ENCODE data around the gene MMP24.

The MMP24 gene

GRCh38 chr20:35226884-35227681 lies 593 bp downstream of the MMP24 start:
- Histone ChIP-seq H3K27ac (peak overlapping the region; percentile 60), H3K36me3 (no peaks in the 10 kb centered on the region), H3K4me3 (ENCODE audit: low read depth, low read length) (peak overlapping the region; percentile 56), H3K27me3 (ENCODE audit: insufficient read depth, low read depth, severe bottlenecking) (no peaks in the 10 kb centered on the region), H3K9me3 (ENCODE audit: severe bottlenecking) (no peaks in the 10 kb centered on the region)
- TF ChIP-seq CTCF (IDR thresholded peaks at IDR 0.05; ENCODE audit: low read depth, low read length), result no peak
- DNase-seq, result peak; percentile 62

- no peak for DNase-seq
- no peak overlapping the region for H3K4me3 ChIP-seq (ENCODE audit: low read depth, low read length)
- no peak overlapping the region for H3K27ac ChIP-seq
- H3K27me3 ChIP-seq (ENCODE audit: insufficient read depth, low read depth, severe bottlenecking), result no peaks in the 10 kb centered on the region
- H3K9me3 ChIP-seq (ENCODE audit: severe bottlenecking), result peaks cover 8% of the 10 kb centered on the region
- H3K36me3 ChIP-seq, result no peaks in the 10 kb centered on the region
- no peak for TF ChIP-seq CTCF (IDR thresholded peaks at IDR 0.05; ENCODE audit: low read depth, low read length)
Measured at GRCh38 chr20:35232575-35232974, 6.1 kb downstream of the MMP24 start.

- TF ChIP-seq CTCF (IDR thresholded peaks at IDR 0.05; ENCODE audit: low read depth, low read length), result no peak
- no peaks in the 10 kb centered on the region for H3K36me3 ChIP-seq
- peaks cover 8% of the 10 kb centered on the region for H3K9me3 ChIP-seq (ENCODE audit: severe bottlenecking)
- H3K4me3 ChIP-seq (ENCODE audit: low read depth, low read length), result no peak overlapping the region
- no peak overlapping the region for H3K27ac ChIP-seq
- no peaks in the 10 kb centered on the region for H3K27me3 ChIP-seq (ENCODE audit: insufficient read depth, low read depth, severe bottlenecking)
- no peak for DNase-seq
Measured at GRCh38 chr20:35235881-35236280, 9.4 kb downstream of the MMP24 start.

GRCh38 chr20:35237486-35237885 lies 11.0 kb downstream of the MMP24 start:
- no peak for DNase-seq
- Histone ChIP-seq H3K27me3 (ENCODE audit: insufficient read depth, low read depth, severe bottlenecking) (no peaks in the 10 kb centered on the region), H3K9me3 (ENCODE audit: severe bottlenecking) (peaks cover 8% of the 10 kb centered on the region), H3K36me3 (no peaks in the 10 kb centered on the region), H3K27ac (no peak overlapping the region), H3K4me3 (ENCODE audit: low read depth, low read length) (no peak overlapping the region)
- no peak for TF ChIP-seq CTCF (IDR thresholded peaks at IDR 0.05; ENCODE audit: low read depth, low read length)

- Histone ChIP-seq H3K27me3 (ENCODE audit: insufficient read depth, low read depth, severe bottlenecking) (no peaks in the 10 kb centered on the region), H3K36me3 (no peaks in the 10 kb centered on the region), H3K27ac (no peak overlapping the region), H3K9me3 (ENCODE audit: severe bottlenecking) (peaks cover 8% of the 10 kb centered on the region), H3K4me3 (ENCODE audit: low read depth, low read length) (no peak overlapping the region)
- no peak for DNase-seq
- no peak for TF ChIP-seq CTCF (IDR thresholded peaks at IDR 0.05; ENCODE audit: low read depth, low read length)
Measured at GRCh38 chr20:35238170-35238569, 11.7 kb downstream of the MMP24 start.

GRCh38 chr20:35238735-35239134 lies 12.2 kb downstream of the MMP24 start:
- H3K9me3 ChIP-seq (ENCODE audit: severe bottlenecking), result peaks cover 8% of the 10 kb centered on the region
- no peak for TF ChIP-seq CTCF (IDR thresholded peaks at IDR 0.05; ENCODE audit: low read depth, low read length)
- no peak overlapping the region for H3K27ac ChIP-seq
- no peak overlapping the region for H3K4me3 ChIP-seq (ENCODE audit: low read depth, low read length)
- DNase-seq, result no peak
- no peaks in the 10 kb centered on the region for H3K27me3 ChIP-seq (ENCODE audit: insufficient read depth, low read depth, severe bottlenecking)
- no peaks in the 10 kb centered on the region for H3K36me3 ChIP-seq
